Measurements from ENCODE around the gene CXCR1. TPM values are rescaled to one million over a fixed set of nuclear protein-coding genes. Genes with fewer than 3 reads are reported as not detected.

CXCR1 gene
- total RNA-seq, 1 donor from 2014 or later: not detected

Other genes with a start within 250 kb of the CXCR1 start
- 0.10 and 0.13 TPM in 2 replicates for gene TNS1, start 164.0 kb downstream of the CXCR1 start, total RNA-seq
- 0.53 TPM in 1 of 2 replicates, not detected in the other for gene RUFY4, start 97.7 kb downstream of the CXCR1 start, total RNA-seq
- not detected in 2 replicates for gene CXCR2, start 40.9 kb downstream of the CXCR1 start, total RNA-seq
- 711 and 737 TPM in 2 replicates for gene ARPC2, start 50.2 kb upstream of the CXCR1 start, total RNA-seq
- 0.67 and 0.81 TPM in 2 replicates for gene GPBAR1, start 94.1 kb upstream of the CXCR1 start, total RNA-seq
- gene AAMP, start 103.2 kb upstream of the CXCR1 start, total RNA-seq: 63.4 and 63.6 TPM in 2 replicates
- 21.0 and 23.7 TPM in 2 replicates for gene PNKD, start 103.6 kb upstream of the CXCR1 start, total RNA-seq
- 40.7 and 45.0 TPM in 2 replicates for gene TMBIM1, start 125.5 kb upstream of the CXCR1 start, total RNA-seq
- not detected in 2 replicates for gene CATIP, start 189.9 kb upstream of the CXCR1 start, total RNA-seq
- 0.89 and 0.93 TPM in 2 replicates for gene SLC11A1, start 215.3 kb upstream of the CXCR1 start, total RNA-seq
- gene CTDSP1, start 232.9 kb upstream of the CXCR1 start, total RNA-seq: 107 and 118 TPM in 2 replicates